ENCODE results near the gene CCDC122.

CCDC122 gene

GRCh38 chr13:43878892-43879754 lies at the start of gene CCDC122:
TSS of gene CCDC122 (minus strand) at chr13:43879740. CDS start at chr13:43869376, 10,364 bp downstream.
- DNase-seq (ENCODE audit: extremely low spot score), result peak; percentile 87
- POLR2A ChIA-PET, result interaction anchor here (0.6 kb wide), 1 partner anchor 556 kb away, joined by 4 read pairs; no protein-coding TSS in a partner anchor
- TF ChIP-seq CTCF (IDR thresholded peaks at IDR 0.05; ENCODE audit: control extremely low read depth, extremely low read depth, low read depth, missing control alignments), result no peak
- CTCF ChIA-PET, result no interaction called here

- no peak for TF ChIP-seq CTCF (IDR thresholded peaks at IDR 0.05; ENCODE audit: control extremely low read depth, extremely low read depth, low read depth, missing control alignments)
- DNase-seq (ENCODE audit: extremely low spot score), result peak; percentile 32
- ChIA-PET POLR2A (no interaction called here), CTCF (interaction anchor here (1.0 to 2.0 kb wide), 3 partner anchors 16 to 513 kb away, joined by 3 to 5 read pairs (median 4); no protein-coding TSS in a partner anchor)
Measured at GRCh38 chr13:43924549-43925245, 45.2 kb upstream of the CCDC122 start.

- ChIA-PET POLR2A (no interaction called here), CTCF (interaction anchor here (1.0 to 2.6 kb wide), 3 partner anchors 16 to 517 kb away, joined by 3 to 8 read pairs (median 3); no protein-coding TSS in a partner anchor)
- DNase-seq (ENCODE audit: extremely low spot score), result no peak
- no peak for TF ChIP-seq CTCF (IDR thresholded peaks at IDR 0.05; ENCODE audit: control extremely low read depth, extremely low read depth, low read depth, missing control alignments)
Measured at GRCh38 chr13:43920965-43921674, 41.6 kb upstream of the CCDC122 start.

- no peak for DNase-seq (ENCODE audit: extremely low spot score)
- TF ChIP-seq CTCF (IDR thresholded peaks at IDR 0.05; ENCODE audit: control extremely low read depth, extremely low read depth, low read depth, missing control alignments), result no peak
- CTCF ChIA-PET, result interaction anchor here (0.8 to 1.9 kb wide), 4 partner anchors 11 to 551 kb away, joined by 3 to 7 read pairs (median 4); no protein-coding TSS in a partner anchor
- POLR2A ChIA-PET, result no interaction called here
Measured at GRCh38 chr13:43918636-43919035, 39.1 kb upstream of the CCDC122 start.

GRCh38 chr13:43916828-43917227 lies 37.3 kb upstream of the CCDC122 start:
- TF ChIP-seq CTCF (IDR thresholded peaks at IDR 0.05; ENCODE audit: control extremely low read depth, extremely low read depth, low read depth, missing control alignments), result no peak
- no peak for DNase-seq (ENCODE audit: extremely low spot score)
- POLR2A ChIA-PET, result no interaction called here
- CTCF ChIA-PET, result interaction anchor here (3.1 kb wide), 1 partner anchor 11 kb away, joined by 10 read pairs; no protein-coding TSS in a partner anchor

GRCh38 chr13:43915451-43915850 lies 35.9 kb upstream of the CCDC122 start:
- ChIA-PET CTCF (interaction anchor here (1.0 to 3.1 kb wide), 3 partner anchors 10 to 91 kb away, joined by 3 to 10 read pairs (median 4); no protein-coding TSS in a partner anchor), POLR2A (no interaction called here)
- no peak for DNase-seq (ENCODE audit: extremely low spot score)
- no peak for TF ChIP-seq CTCF (IDR thresholded peaks at IDR 0.05; ENCODE audit: control extremely low read depth, extremely low read depth, low read depth, missing control alignments)

All from GM10248 (cell line).